OCI-M1 (cell line): ENCODE results near the gene ADAMTSL3.

Experiments used
- DNase-seq: peaks from one replicate; lab custom pipeline; 2025; lab: John Stamatoyannopoulos, UW

The ADAMTSL3 gene

DNA sequence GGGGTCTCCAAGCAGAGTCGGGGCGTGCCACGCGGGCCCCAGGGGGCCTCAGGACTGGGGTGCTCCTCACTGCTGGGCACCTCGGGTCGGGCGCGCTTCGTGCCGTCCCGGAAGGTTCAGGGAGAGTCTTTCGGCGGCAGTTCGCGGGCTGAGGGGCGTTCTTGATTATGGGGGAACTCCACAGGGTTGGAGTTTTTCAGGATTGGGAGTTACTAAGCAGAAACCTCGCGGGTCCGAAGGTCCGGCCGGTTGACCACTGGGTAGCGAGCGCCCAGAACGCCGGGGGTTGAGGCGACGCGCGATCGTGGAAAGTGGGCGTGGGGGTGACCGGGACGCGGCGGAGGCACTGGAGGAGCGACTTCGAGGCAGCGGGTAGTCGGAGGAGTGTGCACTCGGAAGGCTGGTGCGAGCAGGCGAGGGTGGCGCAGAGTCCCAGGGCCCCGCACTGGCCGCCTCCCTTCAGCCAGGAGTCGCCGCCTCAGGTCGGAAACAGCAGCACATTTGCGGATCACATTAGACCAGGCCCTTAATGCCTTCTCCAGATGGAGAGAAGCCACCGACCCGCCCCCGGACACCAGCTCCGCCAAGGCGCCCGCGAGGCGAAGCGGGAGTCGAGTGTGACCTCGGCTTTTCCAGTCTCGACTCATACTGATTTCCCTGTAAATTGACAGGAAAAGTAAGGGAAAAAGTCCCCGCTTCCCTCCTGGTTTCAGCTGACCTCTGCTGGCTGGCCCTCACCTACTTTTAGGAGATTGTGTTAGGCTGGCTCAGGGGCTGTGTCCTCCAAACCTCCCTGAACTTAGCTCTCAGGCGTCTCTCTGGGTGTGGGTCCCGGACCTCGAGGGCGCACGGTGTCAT, 685 bp downstream of the ADAMTSL3 start:
- no peak for DNase-seq

DNA sequence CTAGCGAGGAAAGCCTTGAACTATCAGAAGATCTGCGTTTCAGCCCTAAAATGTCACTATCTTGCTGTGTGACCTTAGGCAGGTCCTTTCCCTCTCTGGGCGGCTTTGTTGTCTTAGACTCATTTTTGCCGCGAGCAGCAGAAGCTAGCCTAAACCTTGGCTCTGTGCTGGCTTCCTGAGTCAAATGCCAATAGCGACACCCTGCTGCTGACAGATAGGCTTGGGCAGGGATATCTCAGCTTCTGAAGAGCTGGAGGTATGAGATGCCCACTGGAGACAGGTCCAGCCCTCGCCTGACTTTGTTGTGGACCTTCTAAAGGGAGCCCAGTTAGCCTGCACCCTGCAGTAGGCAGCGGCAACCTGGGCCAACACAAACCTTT, 1.3 kb downstream of the ADAMTSL3 start:
- DNase-seq, result no peak

DNA sequence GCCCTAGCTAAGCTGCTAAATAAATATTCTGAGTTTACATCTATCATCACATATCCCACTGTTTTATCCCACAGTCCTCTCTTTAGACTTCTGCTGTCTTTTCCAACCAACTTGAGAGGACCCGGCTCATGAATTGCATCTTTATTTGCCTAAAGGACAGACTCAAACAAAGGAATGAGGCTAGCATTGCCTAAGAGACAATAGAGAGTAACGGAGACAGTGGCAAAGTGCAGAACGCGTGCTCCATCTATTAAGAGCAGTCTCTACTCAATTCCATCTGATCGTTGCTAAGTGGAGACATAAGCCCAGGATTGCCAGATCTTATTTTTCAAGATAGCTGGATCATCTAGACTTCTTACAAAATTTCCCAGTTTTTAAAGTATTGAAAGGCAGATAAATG, 2.3 kb downstream of the ADAMTSL3 start:
- DNase-seq, result no peak

DNA sequence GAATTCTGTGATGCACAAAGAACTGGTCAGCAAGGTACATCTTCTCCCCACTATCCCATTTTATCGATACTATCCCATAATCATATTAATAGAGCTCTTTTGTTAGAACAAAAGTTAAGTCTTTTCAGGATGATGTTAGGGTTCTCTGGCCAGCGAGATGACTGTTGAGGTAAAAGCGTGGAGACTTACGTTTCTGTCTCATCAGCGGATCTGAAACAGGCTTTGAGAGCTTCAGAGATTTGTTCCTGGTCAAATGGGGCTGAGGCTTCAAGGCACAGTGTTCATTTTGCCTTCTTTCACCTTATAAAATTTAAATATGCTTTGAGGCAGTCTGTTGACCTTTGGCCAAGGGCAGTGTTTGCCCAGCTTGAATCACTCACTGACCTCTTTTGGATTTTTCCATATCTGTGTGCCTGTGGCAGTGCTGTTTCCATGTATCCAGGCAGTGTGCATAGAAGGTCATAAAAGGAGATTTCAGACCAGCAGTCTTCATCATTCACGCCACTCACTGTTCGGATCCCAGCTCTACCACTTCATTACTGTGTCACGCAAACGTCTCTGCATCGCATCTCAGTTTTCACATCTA, 3.1 kb downstream of the ADAMTSL3 start:
- DNase-seq, result no peak

GRCh38 chr15:83657549-83657948, 3.6 kb downstream of the ADAMTSL3 start:
- no peak for DNase-seq

DNA sequence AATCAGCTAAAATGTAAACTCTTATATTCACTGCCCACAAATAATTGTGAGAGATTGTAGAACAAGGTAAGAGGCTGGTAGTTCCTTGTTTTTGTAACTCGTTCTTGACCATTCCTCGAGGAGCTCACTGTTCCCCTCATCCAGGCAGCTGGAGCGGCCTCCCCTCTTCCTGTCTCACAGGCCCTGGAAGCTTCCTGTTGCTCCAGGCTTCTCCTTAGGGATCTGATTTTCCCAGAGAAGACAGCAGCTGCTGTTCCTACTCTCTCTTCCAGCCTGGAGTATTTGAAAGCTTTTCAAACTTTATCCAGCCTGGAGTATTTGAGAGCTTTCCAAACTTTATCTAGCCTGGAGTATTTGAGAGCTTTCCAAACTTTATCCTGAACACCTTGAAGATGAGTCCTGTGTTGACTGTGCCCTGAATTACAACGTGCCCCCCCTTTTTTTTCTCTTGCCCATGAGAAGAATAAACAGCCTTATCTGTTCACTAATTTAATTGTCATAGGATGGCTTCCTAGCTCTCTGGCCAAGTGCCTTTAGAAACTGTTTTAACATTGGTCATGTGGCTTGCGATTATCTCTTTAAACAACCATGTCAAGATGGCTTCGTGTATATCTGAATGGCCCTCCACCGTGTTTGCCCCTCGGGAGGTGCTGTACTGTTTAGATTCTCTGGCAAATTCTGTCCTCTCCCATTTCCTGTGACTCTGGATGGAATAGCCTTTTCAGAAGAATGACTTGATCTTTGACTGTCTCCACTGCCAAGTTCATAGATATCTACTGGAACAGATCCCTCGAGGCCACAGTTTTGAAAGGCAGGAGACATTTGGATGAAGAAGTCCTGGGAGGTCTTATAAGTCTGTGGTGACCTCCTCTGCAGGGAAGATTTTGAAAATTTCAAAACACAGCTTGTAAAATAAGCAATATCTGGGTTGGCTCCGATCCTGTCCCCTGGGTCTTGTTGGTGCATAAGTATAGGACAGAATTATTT, 4.8 kb downstream of the ADAMTSL3 start:
- no peak for DNase-seq

GRCh38 chr15:83659417-83659812, 5.5 kb downstream of the ADAMTSL3 start:
- no peak for DNase-seq

GRCh38 chr15:83665480-83665879, 11.6 kb downstream of the ADAMTSL3 start:
- no peak for DNase-seq

GRCh38 chr15:83670672-83671229, 16.8 kb downstream of the ADAMTSL3 start:
- DNase-seq, result no peak

DNA sequence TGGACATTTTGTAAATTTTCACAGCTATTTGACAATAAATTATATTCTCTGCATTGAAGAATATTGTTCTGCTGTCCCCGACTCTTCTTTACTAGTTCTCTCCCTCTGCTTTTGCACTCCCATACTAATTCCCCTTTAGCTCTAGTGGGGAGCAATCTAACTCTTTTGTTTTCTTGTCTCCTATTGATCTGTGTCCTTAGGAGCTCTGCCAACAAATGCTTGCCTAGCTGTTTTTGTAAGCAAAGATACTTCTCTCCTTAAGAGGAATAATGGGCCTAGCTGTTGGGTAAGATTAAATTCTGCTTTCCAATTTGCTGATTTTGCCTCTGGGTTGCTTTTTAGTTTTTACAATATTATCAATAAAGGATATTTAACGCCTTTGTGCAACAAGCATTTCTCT, 17.7 kb downstream of the ADAMTSL3 start:
- DNase-seq, result no peak

GRCh38 chr15:83673385-83673784, 19.5 kb downstream of the ADAMTSL3 start:
- no peak for DNase-seq

DNA sequence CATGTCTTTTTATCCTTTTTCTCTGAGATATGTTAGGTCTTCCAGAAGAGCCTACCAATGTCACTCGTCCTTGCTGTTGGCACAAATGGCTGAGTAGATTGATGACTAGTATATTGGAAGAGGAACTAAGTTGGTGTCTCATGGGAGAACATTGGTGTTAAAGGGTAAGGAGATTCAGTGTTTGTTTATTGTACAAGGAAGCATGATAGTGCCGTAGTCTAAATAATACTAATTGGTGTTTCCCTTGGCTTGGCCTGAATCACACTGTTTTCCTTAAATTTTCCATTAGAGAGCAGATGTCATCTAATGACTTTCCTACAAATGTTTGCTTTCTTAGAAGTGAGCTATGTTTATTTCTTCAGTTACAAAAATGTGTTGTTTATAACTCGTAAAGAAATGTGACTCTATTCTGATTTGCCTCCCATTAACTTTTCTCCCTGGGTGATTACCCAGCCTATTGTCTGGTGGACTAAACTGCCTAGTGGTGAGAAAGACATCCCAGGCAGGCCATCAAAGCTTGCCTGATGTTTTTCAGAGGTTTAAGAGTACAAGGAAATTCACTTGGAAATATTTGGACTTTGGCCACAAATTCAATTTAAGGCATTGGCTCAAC, 28.7 kb downstream of the ADAMTSL3 start:
- DNase-seq, result no peak

- no peak for DNase-seq
Observed at GRCh38 chr15:83685916-83686332, 32.0 kb downstream of the ADAMTSL3 start.

DNA sequence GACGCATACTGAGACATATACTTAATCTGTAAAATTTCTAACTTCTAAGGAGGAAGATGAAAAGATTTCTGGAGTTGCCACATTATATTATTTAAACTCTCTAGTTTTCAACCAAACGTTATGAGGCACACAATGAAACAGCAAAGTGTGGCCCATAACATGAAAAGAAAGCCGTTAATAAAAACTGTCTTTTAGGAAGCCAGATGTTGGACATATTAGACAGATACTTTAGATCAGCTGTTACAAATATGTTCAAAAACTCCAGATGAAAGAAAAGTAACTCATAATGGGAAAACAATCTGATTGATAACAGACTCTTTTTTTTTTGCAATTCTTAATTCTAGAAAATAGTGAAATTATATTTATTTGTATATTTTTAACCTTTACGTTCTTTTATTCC, 34.3 kb downstream of the ADAMTSL3 start:
- DNase-seq, result no peak

GRCh38 chr15:83690676-83691075, 36.8 kb downstream of the ADAMTSL3 start:
- DNase-seq, result no peak

DNA sequence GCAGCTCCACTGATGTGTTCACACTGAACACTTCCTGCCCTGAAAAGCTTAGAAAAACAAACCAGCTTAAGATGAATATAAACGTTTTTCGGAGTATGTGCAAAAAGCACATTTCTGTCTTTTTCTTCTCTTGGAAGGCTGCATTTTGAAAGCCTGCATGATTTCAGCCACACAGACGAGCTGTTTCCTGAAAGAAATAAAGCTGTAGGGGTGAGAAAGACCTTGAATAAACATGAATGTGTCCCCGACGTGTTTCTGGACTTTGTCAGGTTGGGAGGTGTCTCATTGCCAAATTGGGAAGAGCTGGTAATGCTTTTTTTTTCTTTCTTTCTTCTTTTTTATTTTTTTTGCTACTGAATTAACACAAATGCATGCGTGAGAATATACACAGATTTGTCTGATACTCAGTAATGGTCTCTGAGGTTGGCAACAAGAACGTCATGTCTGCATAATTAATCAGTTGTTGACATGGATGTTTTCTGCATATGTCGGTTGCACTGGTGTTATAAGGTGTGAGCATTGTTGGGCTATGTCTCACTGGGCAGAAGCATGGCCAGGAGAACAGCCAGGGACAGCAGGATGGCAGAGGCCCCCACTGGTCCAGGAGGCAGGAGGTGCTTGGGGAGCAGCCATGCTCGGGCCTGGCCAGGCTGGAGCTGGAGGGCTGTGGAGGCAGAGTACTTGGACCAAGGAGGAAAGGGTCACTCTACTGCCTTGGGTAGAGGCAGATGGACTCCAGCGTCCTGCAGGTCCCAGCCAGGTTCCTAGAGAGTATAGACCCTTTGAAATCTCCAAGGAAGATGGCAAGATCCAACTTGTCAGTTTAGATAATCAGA, 39.0 kb downstream of the ADAMTSL3 start:
- no peak for DNase-seq

GRCh38 chr15:83694015-83694414, 40.1 kb downstream of the ADAMTSL3 start:
- DNase-seq, result no peak

DNA sequence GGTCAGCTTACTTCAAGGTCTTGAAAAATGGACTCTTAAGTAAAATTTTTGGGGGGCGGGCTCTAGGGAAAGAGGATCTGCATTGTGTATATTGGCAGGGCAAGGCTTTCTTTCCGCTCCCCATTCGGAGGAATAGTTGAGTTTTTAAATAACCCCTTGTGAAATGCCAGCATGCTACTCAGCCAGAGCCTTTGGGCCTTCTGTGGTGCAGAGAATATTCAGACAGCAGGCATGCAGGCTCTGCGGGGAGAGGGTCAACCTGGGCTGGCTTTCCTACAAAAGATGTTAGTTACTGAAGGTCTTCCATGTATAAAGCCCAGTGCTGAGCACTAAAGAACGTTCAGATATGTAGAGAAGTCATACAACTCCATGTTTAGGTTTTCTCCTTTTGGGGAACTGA, 40.6 kb downstream of the ADAMTSL3 start:
- DNase-seq, result no peak

GRCh38 chr15:83695246-83695645, 41.3 kb downstream of the ADAMTSL3 start:
- DNase-seq, result no peak

DNA sequence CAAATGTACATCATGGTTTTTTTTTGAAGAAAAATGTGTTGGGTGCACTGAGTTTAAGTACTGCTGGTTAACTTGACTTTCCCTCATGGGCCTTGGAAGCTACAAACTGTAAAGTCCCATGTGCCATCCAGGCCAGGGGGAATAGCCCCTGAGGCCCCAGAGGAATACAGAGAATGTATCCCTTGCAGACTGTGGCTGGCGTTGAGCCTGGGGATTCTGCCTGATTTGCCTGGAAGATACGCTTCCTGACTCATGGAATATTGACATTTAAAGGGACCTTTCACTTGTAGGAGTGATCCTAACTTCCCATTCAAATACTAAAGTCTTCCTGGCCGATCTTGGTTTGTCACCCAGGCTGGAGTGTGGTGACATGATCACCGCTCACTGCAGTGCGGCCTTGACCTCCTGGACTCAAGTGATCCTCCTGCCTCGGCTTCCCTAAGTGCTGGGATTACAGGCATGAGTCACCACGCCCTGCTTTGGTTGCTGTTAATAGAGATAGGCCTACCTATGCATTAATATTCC, 42.0 kb downstream of the ADAMTSL3 start:
- no peak for DNase-seq

- no peak for DNase-seq
Observed at GRCh38 chr15:83697716-83698115, 43.8 kb downstream of the ADAMTSL3 start.
